Lower leg skin (tissue), 3 donors: ENCODE data around the gene GRK3.

Experiments
- POLR2A ChIP-seq, 2 donors: fragments of 450-650 bp; IDR thresholded peaks; one replicate each; pipeline ENCODE4 v1.6.1; 2016 to 2017; ENCODE audit warnings: antibody characterized with exemption in 2 of 2, mild to moderate bottlenecking in 1 of 2, moderate library complexity in 1 of 2
- TF ChIP-seq, protein P1 (sequence below), 3 donors: fragments of 450-650 bp; IDR thresholded peaks; one replicate each; pipeline ENCODE4 v1.5.1; 2016; ENCODE audit warnings: antibody characterized with exemption in 3 of 3, mild to moderate bottlenecking in 3 of 3, moderate library complexity in 2 of 3

- TF ChIP-seq, protein P1, sequence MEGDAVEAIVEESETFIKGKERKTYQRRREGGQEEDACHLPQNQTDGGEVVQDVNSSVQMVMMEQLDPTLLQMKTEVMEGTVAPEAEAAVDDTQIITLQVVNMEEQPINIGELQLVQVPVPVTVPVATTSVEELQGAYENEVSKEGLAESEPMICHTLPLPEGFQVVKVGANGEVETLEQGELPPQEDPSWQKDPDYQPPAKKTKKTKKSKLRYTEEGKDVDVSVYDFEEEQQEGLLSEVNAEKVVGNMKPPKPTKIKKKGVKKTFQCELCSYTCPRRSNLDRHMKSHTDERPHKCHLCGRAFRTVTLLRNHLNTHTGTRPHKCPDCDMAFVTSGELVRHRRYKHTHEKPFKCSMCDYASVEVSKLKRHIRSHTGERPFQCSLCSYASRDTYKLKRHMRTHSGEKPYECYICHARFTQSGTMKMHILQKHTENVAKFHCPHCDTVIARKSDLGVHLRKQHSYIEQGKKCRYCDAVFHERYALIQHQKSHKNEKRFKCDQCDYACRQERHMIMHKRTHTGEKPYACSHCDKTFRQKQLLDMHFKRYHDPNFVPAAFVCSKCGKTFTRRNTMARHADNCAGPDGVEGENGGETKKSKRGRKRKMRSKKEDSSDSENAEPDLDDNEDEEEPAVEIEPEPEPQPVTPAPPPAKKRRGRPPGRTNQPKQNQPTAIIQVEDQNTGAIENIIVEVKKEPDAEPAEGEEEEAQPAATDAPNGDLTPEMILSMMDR (IDR thresholded peaks at IDR 0.05): no peak
- no peak for TF ChIP-seq POLR2A (IDR thresholded peaks at IDR 0.05)
These were observed 182.9 kb downstream of the GRK3 start for GRCh38 chr22:25747245-25747944.
